ENCODE measurements around the gene PLA2R1.

Gene PLA2R1

DNA sequence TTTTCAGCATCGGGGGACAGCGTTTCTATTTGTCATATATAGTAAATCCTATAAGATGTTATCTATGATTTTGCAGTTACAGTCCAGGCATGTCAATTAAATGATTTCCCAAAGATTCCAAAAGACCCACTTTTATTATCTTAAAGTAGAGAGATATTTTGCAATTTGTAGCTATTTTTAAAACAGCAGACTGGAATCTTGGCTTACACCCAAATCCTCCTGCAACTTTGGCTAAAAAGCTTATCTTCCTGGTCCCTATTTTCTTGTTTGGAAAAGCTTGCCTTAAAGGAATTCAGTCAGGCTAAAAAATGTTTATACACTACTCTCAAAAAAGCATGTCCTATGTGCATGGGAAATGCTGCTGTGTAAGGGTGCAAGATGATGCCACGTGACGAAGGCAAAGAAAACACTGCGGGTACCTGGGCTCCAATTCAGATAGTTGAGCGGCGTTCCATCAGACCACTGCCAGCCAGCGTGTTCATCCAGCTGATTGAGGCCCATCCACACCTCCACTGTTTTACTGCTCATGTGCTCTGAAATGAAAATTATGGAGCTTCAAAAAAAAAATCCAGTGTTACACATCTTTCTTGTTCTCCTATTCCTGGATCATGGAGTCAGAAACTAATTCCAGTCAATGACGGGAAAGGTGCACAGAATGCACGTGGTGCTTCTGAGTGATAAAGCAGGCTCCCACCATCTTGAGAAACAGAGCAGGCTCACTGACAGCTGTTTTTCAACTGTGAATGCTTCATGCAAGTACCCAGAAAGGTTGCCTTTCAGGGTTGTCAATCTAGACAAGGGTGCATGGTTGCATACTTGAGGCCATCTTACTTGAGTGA lies 33.8 kb downstream of the PLA2R1 start:
- TF ChIP-seq, protein P1, sequence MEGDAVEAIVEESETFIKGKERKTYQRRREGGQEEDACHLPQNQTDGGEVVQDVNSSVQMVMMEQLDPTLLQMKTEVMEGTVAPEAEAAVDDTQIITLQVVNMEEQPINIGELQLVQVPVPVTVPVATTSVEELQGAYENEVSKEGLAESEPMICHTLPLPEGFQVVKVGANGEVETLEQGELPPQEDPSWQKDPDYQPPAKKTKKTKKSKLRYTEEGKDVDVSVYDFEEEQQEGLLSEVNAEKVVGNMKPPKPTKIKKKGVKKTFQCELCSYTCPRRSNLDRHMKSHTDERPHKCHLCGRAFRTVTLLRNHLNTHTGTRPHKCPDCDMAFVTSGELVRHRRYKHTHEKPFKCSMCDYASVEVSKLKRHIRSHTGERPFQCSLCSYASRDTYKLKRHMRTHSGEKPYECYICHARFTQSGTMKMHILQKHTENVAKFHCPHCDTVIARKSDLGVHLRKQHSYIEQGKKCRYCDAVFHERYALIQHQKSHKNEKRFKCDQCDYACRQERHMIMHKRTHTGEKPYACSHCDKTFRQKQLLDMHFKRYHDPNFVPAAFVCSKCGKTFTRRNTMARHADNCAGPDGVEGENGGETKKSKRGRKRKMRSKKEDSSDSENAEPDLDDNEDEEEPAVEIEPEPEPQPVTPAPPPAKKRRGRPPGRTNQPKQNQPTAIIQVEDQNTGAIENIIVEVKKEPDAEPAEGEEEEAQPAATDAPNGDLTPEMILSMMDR (IDR thresholded peaks at IDR 0.05; ENCODE audit: low read depth, low read length) = no peak
- no peak for TF ChIP-seq EZH2phosphoT487 (IDR thresholded peaks at IDR 0.05; ENCODE audit: low read depth)
- no peak overlapping the region for H3K9ac ChIP-seq (ENCODE audit: low read length)
- no peaks in the 10 kb centered on the region for H3K4me1 ChIP-seq (ENCODE audit: low read length)
- no peak overlapping the region for H2AFZ ChIP-seq (ENCODE audit: low read depth, low read length)
- H3K79me2 ChIP-seq (ENCODE audit: low read length) = no peaks in the 10 kb centered on the region
- no peak overlapping the region for H3K27ac ChIP-seq (ENCODE audit: low read length)
- no peak overlapping the region for H3K4me2 ChIP-seq (ENCODE audit: low read length)
- H3K4me3 ChIP-seq (ENCODE audit: low read length) = no peak overlapping the region
- no peaks in the 10 kb centered on the region for H4K20me1 ChIP-seq (ENCODE audit: insufficient read depth, low read length)
- H3K9me3 ChIP-seq (ENCODE audit: insufficient read depth, low read length) = no peaks in the 10 kb centered on the region
- no peaks in the 10 kb centered on the region for H3K36me3 ChIP-seq (replicated peaks; ENCODE audit: low read depth, low read length)
- H3K27me3 ChIP-seq (ENCODE audit: low read depth, low read length) = peaks cover 19% of the 10 kb centered on the region

DNA sequence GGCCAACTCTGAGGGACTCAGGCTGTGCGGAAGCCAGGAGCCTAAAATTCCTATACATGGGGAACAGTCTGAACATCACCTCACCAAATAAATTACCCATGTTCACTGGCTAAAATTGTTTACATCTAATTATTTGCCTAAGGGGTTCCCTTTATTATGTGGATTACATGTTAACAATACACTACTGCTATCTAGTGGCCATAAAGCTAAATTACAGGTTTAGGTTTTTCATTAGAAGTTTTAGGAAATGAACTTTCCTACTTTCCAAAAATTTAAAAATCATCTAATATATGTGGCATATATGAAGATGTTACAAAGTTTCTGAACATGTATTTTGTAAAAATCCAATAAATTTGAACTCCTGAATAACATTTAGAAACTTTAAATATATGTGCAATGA lies 40.3 kb downstream of the PLA2R1 start:
- Histone ChIP-seq H3K9me3 (ENCODE audit: insufficient read depth, low read length) (no peaks in the 10 kb centered on the region), H3K4me3 (ENCODE audit: low read length) (no peak overlapping the region), H4K20me1 (ENCODE audit: insufficient read depth, low read length) (no peaks in the 10 kb centered on the region), H3K4me1 (ENCODE audit: low read length) (no peaks in the 10 kb centered on the region), H3K79me2 (ENCODE audit: low read length) (no peaks in the 10 kb centered on the region), H3K9ac (ENCODE audit: low read length) (no peak overlapping the region), H2AFZ (ENCODE audit: low read depth, low read length) (no peak overlapping the region), H3K27ac (ENCODE audit: low read length) (no peak overlapping the region), H3K27me3 (ENCODE audit: low read depth, low read length) (0 out of 2 replicates have a peak, but pooled peaks cover 3% of the 10 kb centered on the region), H3K4me2 (ENCODE audit: low read length) (no peak overlapping the region), H3K36me3 (replicated peaks; ENCODE audit: low read depth, low read length) (no peaks in the 10 kb centered on the region)
- TF ChIP-seq EZH2phosphoT487 (IDR thresholded peaks at IDR 0.05; ENCODE audit: low read depth) = no peak
- TF ChIP-seq, protein P1 (IDR thresholded peaks at IDR 0.05; ENCODE audit: low read depth, low read length) = peak; percentile 66

GRCh38 chr2:160019374-160020090 lies 42.9 kb downstream of the PLA2R1 start:
- Histone ChIP-seq H3K4me1 (ENCODE audit: low read length) (no peaks in the 10 kb centered on the region), H3K27ac (ENCODE audit: low read length) (no peak overlapping the region), H3K9me3 (ENCODE audit: insufficient read depth, low read length) (no peaks in the 10 kb centered on the region), H3K4me2 (ENCODE audit: low read length) (no peak overlapping the region), H2AFZ (ENCODE audit: low read depth, low read length) (no peak overlapping the region), H3K79me2 (ENCODE audit: low read length) (no peaks in the 10 kb centered on the region), H4K20me1 (ENCODE audit: insufficient read depth, low read length) (no peaks in the 10 kb centered on the region), H3K4me3 (ENCODE audit: low read length) (no peak overlapping the region), H3K27me3 (ENCODE audit: low read depth, low read length) (peaks cover 4% of the 10 kb centered on the region; the same call in 1 of the 2 replicates), H3K36me3 (replicated peaks; ENCODE audit: low read depth, low read length) (no peaks in the 10 kb centered on the region), H3K9ac (ENCODE audit: low read length) (no peak overlapping the region)
- TF ChIP-seq, protein P1 (IDR thresholded peaks at IDR 0.05; ENCODE audit: low read depth, low read length) = no peak
- no peak for TF ChIP-seq EZH2phosphoT487 (IDR thresholded peaks at IDR 0.05; ENCODE audit: low read depth)

DNA sequence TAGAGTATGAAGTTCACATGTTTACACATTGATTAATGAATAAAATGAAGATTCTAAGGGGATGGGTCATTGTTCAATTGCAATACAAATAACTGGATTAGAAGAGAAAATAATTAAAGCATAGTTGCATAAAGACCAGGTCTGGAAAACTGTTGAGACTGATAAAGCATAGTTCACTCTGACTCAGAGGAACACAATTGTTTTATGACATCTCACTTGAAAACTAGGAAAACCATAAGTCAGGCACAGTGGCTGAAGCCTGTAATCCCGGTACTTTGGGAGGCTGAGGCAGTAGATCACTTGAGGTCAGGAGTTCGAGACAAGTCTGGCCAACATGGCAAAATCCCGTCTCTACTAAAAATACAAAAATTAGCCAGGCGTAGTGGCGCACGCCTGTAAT lies 46.7 kb downstream of the PLA2R1 start:
- Histone ChIP-seq H3K27me3 (ENCODE audit: low read depth, low read length) (peaks cover 10% of the 10 kb centered on the region; the same call in 1 of the 2 replicates), H3K4me1 (ENCODE audit: low read length) (no peaks in the 10 kb centered on the region), H3K9me3 (ENCODE audit: insufficient read depth, low read length) (no peaks in the 10 kb centered on the region), H4K20me1 (ENCODE audit: insufficient read depth, low read length) (no peaks in the 10 kb centered on the region), H3K79me2 (ENCODE audit: low read length) (no peaks in the 10 kb centered on the region), H2AFZ (ENCODE audit: low read depth, low read length) (no peak overlapping the region), H3K36me3 (replicated peaks; ENCODE audit: low read depth, low read length) (no peaks in the 10 kb centered on the region), H3K9ac (ENCODE audit: low read length) (no peak overlapping the region), H3K27ac (ENCODE audit: low read length) (no peak overlapping the region), H3K4me2 (ENCODE audit: low read length) (no peak overlapping the region), H3K4me3 (ENCODE audit: low read length) (no peak overlapping the region)
- TF ChIP-seq EZH2phosphoT487 (IDR thresholded peaks at IDR 0.05; ENCODE audit: low read depth) = no peak
- TF ChIP-seq, protein P1 (IDR thresholded peaks at IDR 0.05; ENCODE audit: low read depth, low read length) = no peak

All from OCI-LY3 (cell line).